Ovary (tissue), 3 donors: ENCODE results near the gene VWA5B2.

Source experiments
- EP300 ChIP-seq: sonication (generic); formaldehyde crosslinking; IDR thresholded peaks from one replicate; pipeline ENCODE4 v1.6.1; 2017; ENCODE audit warnings: antibody characterized with exemption
- TF ChIP-seq, protein P1 (sequence below), 3 donors: fragments of 450-650 bp in 2 of 3; fragments of 200-600 bp in 1 of 3; IDR thresholded peaks; one replicate each; pipeline versions ENCODE4 v1.5.1 to v1.8.0; 2016 to 2022; ENCODE audit warnings: antibody characterized with exemption in 3 of 3, mild to moderate bottlenecking in 1 of 3
- donor health status: DM: no; HTN: no; CAD: no.

DNA sequence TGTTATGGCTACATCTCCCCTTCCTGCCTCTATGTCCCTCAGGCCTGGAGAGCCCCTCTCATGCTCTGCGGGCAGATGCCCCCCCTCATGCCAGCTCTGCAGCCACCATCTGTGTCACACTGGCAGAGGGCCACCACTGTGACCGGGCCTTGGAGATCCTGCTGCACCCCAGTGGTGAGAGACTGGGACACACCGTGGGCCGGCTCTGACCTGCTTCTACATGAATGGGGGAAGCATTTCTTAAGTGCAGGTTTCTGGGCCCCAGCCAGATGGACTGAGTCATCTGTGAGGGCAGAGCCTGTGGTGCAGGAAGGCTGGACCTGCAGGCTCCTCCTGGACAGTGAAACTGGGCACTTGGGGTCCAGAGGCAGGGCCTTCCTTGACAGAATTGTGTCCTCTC, 4.8 kb downstream of the VWA5B2 start:
- TF ChIP-seq, protein P1, sequence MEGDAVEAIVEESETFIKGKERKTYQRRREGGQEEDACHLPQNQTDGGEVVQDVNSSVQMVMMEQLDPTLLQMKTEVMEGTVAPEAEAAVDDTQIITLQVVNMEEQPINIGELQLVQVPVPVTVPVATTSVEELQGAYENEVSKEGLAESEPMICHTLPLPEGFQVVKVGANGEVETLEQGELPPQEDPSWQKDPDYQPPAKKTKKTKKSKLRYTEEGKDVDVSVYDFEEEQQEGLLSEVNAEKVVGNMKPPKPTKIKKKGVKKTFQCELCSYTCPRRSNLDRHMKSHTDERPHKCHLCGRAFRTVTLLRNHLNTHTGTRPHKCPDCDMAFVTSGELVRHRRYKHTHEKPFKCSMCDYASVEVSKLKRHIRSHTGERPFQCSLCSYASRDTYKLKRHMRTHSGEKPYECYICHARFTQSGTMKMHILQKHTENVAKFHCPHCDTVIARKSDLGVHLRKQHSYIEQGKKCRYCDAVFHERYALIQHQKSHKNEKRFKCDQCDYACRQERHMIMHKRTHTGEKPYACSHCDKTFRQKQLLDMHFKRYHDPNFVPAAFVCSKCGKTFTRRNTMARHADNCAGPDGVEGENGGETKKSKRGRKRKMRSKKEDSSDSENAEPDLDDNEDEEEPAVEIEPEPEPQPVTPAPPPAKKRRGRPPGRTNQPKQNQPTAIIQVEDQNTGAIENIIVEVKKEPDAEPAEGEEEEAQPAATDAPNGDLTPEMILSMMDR (IDR thresholded peaks at IDR 0.05), result no peak
- TF ChIP-seq EP300, result no peak
